Measurements from ENCODE around the gene TOP3A. TPM values are rescaled to one million over a fixed set of nuclear protein-coding genes. Genes with fewer than 3 reads are reported as not detected.

Gene TOP3A
- total RNA-seq, 1 donor from 2014 or later, result 38.7 TPM

DNA sequence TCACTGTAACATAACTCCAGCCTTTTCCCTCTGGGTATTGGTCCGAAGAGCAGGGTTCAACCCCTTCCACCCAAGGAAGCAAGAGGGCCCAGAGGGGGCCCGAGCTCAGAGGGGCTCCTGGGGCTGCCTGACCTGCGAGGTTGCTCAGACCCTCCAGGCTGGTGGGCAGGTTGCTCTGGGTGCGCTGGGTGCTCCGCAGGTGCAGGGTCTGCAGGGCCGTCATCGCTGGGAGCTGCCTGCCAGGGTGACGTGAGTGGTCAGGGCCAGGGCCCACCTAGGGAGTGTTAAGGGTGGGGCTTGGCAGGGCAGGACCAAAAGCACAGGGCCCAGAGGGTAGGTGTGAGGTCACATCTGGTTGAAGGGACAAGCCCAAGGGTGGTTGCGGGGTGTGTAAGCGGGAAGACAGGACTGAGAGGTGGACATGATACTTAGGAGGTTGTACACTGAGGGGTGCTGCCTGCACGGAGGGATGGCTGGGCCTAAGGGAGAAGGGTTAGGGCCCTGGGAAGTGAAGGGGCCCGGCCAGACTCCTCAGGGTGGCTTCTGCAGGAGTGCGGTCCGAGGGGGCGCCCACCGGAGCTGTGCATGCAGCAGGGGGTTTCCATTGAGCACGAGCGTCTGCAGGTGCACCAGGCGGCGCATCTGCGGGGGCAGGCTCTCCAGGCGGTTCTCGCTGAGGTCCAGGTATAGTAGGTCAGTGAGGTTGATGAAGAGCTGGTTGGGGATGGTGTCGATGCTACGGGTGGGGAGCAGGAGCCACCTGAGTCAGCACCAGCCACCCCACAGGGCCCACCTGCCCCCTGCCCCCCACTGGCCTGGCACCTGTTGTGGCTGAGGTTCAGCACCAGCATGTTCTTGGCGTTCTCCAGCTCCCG lies 60.6 kb downstream of the TOP3A start:
- DNase-seq, result no peak

DNA sequence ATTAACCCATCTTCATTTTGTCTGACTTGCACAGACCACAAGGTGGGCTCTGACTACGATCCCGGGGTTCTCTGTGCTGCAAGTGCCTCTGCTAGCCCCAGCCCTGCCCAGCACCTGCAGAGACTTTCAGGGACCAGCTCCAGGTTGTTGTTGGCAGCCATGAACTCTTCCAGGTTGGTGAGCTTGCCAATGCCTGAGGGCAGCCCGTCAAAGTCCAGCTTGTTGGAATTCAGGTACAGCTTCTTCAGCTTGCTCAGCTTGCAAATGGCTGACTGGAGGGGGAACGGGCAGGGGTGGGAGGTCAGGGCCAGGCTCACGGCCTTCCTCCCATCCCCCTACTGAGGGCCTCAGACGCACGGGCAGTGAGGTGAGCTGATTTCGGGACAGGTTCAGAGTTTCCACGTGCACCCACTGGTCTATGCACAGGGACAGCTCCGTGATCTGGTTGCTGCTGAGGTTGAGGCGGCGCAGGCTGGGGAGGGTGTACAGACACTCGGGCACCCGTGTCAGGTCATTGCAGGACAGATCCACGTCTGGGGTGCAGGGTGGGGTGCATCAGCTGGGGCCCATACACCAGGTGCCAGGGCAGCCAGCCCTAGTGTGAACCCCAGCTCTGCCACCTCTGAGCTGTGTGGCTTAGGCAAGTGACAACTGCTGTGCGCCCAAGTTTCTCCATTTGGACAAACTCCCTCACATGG lies 61.5 kb downstream of the TOP3A start:
- DNase-seq, result no peak

DNA sequence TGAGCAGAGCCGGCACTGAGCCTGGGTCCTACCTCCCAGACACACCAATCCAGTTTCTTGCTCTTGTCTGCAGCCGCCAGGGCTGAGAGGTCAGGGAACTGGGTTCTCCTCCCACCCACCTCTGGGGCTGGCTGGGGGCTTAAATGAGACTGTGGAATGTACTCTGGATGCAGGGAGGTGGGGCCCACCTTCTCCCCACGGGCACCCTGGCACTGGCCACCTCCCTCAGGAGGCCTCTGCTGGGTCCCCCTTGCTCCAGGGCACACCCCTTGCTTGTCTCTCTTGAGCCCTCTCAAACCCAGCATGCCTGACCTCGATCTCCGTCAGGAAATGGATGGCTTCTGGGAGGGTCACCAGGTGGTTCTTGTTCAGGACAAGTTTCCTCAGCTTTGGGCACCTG lies 62.6 kb downstream of the TOP3A start:
- no peak for DNase-seq

DNA sequence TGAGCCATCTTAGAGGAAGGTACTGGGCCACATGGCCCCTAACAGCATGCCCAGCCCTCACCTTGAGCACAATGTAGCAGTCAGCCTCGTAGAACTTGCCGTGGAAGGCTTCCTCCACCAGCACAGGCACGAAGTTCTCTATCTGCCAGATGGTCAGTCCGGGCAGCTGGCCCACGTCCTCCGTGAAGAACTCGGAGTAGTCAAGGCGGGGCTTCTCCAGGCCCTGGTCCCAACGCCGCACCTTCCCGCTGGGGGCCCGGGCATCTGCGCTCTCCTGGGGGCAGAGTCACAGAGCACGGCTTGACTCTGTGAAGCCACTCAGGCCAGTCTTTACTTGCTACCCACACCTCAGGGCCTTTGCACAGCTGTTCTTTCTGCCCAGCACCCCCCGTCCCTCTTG lies 63.6 kb downstream of the TOP3A start:
- DNase-seq, result no peak

DNA sequence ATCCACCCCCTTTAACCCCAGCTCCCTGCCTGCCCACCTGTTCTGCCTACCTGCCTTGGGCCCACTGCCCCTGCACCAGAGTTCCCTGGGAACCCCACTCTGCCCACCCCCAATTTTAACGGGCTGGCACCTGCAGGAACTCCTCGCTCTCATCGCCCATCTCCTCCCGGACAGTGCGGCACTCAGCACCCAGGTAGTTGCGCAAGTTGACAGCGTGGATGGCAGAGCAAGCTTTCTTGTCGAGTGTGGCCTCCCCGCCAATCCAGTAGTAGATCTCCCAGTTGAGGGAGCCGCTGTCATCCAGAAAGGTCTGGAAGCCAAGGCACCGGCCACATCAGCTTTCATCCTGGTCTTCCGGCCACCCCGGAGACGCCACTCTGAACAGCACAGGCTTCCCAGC lies 64.1 kb downstream of the TOP3A start:
- DNase-seq, result no peak

GRCh38 chr17:18250259-18250658 lies 64.5 kb downstream of the TOP3A start:
- DNase-seq, result no peak

GRCh38 chr17:18248811-18249210 lies 66.0 kb downstream of the TOP3A start:
- DNase-seq, result no peak

GRCh38 chr17:18248300-18248731 lies 66.5 kb downstream of the TOP3A start:
- peak; percentile 34 for DNase-seq

- DNase-seq, result no peak
Observed at GRCh38 chr17:18247613-18248001, 67.2 kb downstream of the TOP3A start.

DNA sequence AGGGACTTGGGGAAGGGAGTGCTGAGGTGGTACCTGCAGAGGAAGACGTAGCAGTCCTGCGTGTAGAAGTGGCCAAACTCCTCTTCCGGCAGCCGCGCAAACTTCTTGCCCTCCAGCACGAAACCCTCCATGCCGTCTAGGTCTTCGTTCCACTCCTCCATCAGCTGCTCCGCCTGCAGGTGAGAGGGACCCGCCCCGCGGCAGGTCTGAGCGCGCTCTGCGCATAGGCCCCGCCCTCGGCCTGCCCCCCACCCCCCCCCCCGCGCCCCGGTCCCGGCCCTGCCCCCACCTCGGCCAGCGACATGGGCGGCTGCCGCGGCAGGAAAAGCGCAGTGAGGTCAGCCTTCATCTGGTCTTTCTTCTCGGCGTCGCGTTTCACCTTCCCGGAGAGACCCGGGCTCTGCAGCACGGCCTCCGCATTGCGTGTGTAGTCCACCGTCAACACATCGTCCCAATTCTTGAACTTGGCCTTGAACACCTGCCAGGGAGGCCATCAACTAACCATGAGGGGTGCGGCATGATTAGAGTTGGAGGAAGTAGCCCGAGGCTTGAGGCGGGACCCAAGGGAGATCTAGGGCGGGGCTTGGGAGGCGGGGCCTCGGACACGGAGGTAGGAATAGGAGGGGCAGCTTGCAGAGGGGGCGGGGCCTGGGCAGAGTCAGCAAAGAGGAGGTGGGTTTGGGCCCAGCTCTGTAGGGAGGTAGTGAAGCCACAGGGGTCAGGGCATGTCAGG lies 67.7 kb downstream of the TOP3A start:
- no peak for DNase-seq

- no peak for DNase-seq
Observed at GRCh38 chr17:18246109-18246725, 68.6 kb downstream of the TOP3A start.

- no peak for DNase-seq
Observed at GRCh38 chr17:18245038-18245776, 69.6 kb downstream of the TOP3A start.

DNA sequence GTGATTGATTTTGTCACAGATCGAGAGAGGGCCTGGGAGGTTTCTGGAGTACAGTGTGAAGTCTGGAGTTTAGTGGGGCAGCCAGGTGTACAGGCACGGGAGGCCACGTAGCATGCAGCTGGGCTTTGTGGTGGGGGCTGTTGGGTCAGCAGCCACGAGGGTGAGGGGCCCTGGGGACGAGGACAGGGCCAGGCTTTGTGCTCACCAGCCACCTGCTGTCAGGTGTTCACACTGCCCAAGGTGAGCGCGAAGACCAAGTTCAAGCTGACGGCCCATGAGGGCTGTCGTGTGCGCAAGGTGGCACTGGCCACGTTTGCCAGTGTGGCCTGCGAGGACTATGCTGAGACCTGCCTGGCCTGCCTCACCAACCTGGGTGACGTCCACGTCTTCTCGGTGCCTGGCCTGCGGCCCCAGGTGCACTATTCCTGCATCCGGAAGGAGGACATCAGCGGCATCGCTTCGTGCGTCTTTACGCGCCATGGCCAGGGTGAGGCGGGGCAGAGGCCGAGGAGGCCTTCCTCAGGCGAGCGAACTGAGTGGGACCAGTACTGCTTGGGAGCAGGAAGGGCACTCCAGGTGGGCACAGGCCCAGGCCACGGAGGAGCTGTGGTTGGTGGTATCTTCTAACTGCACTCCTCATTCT lies 73.4 kb downstream of the TOP3A start:
- DNase-seq, result no peak

DNA sequence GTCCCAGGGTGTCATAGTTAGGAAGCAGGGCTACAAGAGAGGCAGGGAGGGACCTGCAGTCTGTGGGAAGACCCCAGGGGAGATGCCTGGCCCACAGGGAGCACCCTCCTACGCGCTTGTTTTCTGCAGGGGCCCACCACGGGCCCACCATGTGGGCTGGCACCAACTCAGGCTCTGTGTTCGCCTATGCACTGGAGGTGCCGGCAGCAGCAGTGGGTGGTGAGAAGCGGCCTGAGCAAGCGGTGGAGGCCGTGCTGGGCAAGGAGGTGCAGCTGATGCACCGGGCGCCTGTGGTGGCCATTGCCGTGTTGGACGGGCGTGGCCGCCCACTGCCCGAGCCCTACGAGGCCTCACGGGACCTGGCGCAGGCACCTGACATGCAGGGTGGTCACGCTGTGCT lies 74.3 kb downstream of the TOP3A start:
- DNase-seq, result no peak

- DNase-seq, result no peak
Observed at GRCh38 chr17:18238299-18238698, 76.5 kb downstream of the TOP3A start.

- DNase-seq, result no peak
Observed at GRCh38 chr17:18237461-18237860, 77.3 kb downstream of the TOP3A start.

GRCh38 chr17:18236494-18236893 lies 78.3 kb downstream of the TOP3A start:
- no peak for DNase-seq

GRCh38 chr17:18235743-18236256 lies 79.0 kb downstream of the TOP3A start:
- DNase-seq, result no peak

GRCh38 chr17:18234853-18235380 lies 79.9 kb downstream of the TOP3A start:
- DNase-seq, result no peak

- DNase-seq, result no peak
Observed at GRCh38 chr17:18233803-18234518, 80.8 kb downstream of the TOP3A start.

All from occipital lobe (tissue), 2 donors.